ENCODE data around the gene SLC24A3. TPM values are rescaled to one million over a fixed set of nuclear protein-coding genes. Genes with fewer than 3 reads are reported as not detected.

Gene SLC24A3
- total RNA-seq, 1 donor from 2014 or later, result 0.51 TPM

DNA sequence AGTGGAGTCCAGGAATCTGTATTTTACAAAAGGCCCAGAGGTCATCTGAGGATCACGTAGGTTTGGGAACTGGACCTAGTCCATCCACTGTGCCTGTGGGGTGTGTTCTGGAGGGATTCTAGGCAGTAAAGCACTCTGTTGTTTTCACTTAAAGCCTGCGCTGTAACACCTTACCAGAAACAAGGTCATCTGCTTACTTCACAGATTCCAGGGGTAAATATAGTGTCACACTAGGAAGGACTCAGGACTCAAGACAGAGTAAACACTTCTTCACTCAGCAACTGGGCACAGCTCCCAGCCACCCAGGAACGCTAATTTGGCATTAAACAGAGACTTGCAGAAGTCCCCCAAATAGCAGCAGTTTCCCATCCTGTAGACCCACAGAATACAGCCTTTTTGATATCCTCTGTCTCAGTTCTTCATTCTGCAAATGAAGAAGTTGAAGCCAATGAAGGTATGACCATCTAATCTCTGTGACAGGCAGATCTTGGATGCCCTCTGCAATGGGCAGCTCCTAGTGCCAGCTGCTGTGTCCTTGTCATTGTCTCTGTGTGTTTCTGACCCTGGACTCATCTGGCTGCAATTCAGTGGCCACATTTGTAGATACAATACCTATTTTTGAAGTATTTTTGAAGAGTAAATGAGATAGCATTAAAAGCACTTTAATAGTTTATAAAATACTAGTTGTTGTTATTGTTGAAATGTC is 129.1 kb downstream of the SLC24A3 start:
- Mint-ChIP-seq H3K4me1 (no peaks in the 10 kb centered on the region), H3K9me3 (peaks cover 6% of the 10 kb centered on the region), H3K36me3 (ENCODE audit: low read depth) (no peaks in the 10 kb centered on the region), H3K27me3 (ENCODE audit: low read depth) (peaks cover 22% of the 10 kb centered on the region), H3K4me3 (no peak overlapping the region), H3K27ac (ENCODE audit: unreplicated experiment) (no peak overlapping the region)
- TF ChIP-seq, protein P1, sequence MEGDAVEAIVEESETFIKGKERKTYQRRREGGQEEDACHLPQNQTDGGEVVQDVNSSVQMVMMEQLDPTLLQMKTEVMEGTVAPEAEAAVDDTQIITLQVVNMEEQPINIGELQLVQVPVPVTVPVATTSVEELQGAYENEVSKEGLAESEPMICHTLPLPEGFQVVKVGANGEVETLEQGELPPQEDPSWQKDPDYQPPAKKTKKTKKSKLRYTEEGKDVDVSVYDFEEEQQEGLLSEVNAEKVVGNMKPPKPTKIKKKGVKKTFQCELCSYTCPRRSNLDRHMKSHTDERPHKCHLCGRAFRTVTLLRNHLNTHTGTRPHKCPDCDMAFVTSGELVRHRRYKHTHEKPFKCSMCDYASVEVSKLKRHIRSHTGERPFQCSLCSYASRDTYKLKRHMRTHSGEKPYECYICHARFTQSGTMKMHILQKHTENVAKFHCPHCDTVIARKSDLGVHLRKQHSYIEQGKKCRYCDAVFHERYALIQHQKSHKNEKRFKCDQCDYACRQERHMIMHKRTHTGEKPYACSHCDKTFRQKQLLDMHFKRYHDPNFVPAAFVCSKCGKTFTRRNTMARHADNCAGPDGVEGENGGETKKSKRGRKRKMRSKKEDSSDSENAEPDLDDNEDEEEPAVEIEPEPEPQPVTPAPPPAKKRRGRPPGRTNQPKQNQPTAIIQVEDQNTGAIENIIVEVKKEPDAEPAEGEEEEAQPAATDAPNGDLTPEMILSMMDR (conservative IDR thresholded peaks at IDR 0.05), result no peak
- DNase-seq (ENCODE audit: low read depth, low spot score), result no peak

DNA sequence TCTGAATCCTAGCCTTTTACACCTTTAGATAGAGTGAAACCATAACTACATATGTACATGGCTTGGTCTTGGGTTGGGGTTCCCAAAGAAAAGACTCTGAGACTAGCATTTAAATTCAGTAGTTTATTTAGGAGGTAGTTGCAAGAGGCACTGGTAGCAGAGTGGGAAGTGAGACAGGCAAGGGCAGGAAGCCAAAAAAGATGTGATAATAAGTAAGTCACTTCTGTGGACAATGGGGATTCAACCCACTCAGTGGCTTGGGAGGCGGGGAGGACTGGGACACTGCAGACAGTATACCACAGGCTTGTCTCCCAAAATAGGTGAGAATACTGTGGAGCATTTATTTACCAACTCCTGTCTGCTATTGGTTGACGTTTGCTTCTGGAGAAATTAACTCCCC is 131.9 kb downstream of the SLC24A3 start:
- Mint-ChIP-seq H3K4me3 (no peak overlapping the region), H3K9me3 (peaks cover 6% of the 10 kb centered on the region), H3K4me1 (no peaks in the 10 kb centered on the region), H3K36me3 (ENCODE audit: low read depth) (no peaks in the 10 kb centered on the region), H3K27ac (ENCODE audit: unreplicated experiment) (no peak overlapping the region), H3K27me3 (ENCODE audit: low read depth) (peaks cover 33% of the 10 kb centered on the region)
- no peak for DNase-seq (ENCODE audit: low read depth, low spot score)
- TF ChIP-seq, protein P1 (conservative IDR thresholded peaks at IDR 0.05), result no peak

DNA sequence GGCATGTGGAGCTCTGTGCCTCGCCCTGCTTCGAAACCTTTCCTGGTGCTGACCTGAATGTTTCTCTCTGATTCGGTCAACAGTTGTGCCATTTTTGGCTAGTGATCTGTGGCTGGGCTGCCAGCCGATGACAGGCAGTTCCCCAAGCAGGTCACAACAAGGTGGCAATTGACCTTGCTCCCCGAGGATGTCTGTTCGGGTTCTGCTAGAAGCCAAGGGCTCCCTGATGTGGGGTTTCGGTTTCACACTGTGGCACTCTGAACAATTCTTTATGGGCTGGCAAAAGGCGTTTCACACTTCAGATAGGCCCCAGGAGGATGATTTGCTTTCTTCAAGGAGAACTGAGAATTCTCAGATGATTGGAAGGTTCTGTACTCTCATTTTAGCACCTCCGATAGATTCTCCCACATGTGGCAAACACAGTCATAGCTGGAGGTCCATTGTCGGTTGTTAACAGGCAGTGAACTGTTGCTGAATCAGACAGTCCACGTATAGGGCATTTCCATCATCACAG is 135.6 kb downstream of the SLC24A3 start:
- no peak for DNase-seq (ENCODE audit: low read depth, low spot score)
- Mint-ChIP-seq H3K4me1 (no peaks in the 10 kb centered on the region), H3K9me3 (peaks cover 6% of the 10 kb centered on the region), H3K4me3 (no peak overlapping the region), H3K36me3 (ENCODE audit: low read depth) (no peaks in the 10 kb centered on the region), H3K27ac (ENCODE audit: unreplicated experiment) (no peak overlapping the region), H3K27me3 (ENCODE audit: low read depth) (peaks cover 37% of the 10 kb centered on the region)
- TF ChIP-seq, protein P1 (conservative IDR thresholded peaks at IDR 0.05), result no peak

DNA sequence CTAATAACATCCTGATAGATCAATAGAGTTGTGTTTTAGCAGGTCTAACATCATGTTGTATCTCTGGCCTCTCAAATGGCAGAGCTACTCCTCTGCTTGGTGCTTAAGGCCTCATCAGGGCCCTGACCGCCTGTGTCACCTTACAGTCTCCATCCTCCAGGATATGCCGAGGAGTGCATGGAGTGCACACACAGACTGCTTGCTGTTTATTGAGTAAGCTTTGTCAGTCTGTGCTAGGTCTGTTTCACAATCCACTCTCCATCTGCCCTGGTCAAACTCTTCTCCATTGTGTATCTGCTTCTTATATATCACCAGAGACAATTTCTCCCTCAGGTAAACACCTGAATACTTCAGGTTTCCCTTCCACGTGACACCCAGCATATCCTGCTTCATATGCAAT is 136.1 kb downstream of the SLC24A3 start:
- TF ChIP-seq, protein P1 (conservative IDR thresholded peaks at IDR 0.05), result no peak
- no peaks in the 10 kb centered on the region for H3K4me1 Mint-ChIP-seq
- H3K27me3 Mint-ChIP-seq (ENCODE audit: low read depth), result peaks cover 37% of the 10 kb centered on the region
- no peak for DNase-seq (ENCODE audit: low read depth, low spot score)
- H3K4me3 Mint-ChIP-seq, result no peak overlapping the region
- H3K9me3 Mint-ChIP-seq, result peaks cover 6% of the 10 kb centered on the region
- no peaks in the 10 kb centered on the region for H3K36me3 Mint-ChIP-seq (ENCODE audit: low read depth)
- H3K27ac Mint-ChIP-seq (ENCODE audit: unreplicated experiment), result no peak overlapping the region

DNA sequence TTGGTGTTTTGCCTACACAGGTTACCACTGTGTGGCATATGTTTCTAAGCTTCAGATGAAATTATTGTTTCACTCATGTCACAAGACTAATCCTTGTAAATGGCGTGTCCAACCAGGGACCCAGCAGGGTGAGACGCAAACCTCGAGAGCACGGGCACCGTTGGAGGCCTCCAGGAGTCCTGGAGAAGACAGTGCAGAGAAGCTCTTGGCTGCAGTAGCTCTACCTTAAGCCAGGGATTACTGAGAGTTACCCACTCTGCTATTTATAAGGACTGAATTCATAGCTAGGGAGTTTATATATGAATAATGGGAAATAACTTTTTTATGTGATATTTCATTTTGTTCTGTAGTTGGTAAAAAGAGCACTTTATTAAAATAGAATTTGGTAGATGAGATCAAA is 137.4 kb downstream of the SLC24A3 start:
- H3K4me1 Mint-ChIP-seq, result no peaks in the 10 kb centered on the region
- no peak overlapping the region for H3K27ac Mint-ChIP-seq (ENCODE audit: unreplicated experiment)
- H3K36me3 Mint-ChIP-seq (ENCODE audit: low read depth), result no peaks in the 10 kb centered on the region
- H3K4me3 Mint-ChIP-seq, result no peak overlapping the region
- DNase-seq (ENCODE audit: low read depth, low spot score), result no peak
- TF ChIP-seq, protein P1 (conservative IDR thresholded peaks at IDR 0.05), result no peak
- peaks cover 6% of the 10 kb centered on the region for H3K9me3 Mint-ChIP-seq
- H3K27me3 Mint-ChIP-seq (ENCODE audit: low read depth), result peaks cover 30% of the 10 kb centered on the region
